HG03196 (cell line): Measurements from ENCODE around the gene TTLL11.

Experiments used
- ATAC-seq: cut with Tn5 transposase; IDR thresholded peaks from one replicate; pipeline ENCODE4 v1.9.1; 2021; ENCODE audit not compliant: unreplicated experiment

The TTLL11 gene

DNA sequence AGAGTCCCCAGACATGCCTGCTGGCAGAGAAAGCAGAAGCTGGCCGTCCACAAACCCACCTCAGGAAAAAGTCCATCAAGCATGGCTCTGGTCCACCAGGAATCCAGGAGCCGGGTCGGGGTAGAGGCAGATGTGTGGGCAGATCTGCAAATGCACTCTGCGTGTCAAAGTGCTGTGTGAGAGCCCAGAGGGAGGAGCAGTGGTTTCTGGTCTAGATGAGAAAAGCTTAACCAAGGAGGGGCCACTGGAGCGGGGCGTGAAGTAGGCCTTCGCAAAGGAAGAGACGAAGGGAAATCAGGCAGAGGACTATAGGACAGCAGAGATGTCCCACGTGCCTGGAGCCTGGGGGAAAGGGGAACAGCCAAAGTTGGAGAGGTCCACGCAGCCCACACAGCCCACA lies 40.0 kb downstream of the TTLL11 start:
- ATAC-seq: no peak

DNA sequence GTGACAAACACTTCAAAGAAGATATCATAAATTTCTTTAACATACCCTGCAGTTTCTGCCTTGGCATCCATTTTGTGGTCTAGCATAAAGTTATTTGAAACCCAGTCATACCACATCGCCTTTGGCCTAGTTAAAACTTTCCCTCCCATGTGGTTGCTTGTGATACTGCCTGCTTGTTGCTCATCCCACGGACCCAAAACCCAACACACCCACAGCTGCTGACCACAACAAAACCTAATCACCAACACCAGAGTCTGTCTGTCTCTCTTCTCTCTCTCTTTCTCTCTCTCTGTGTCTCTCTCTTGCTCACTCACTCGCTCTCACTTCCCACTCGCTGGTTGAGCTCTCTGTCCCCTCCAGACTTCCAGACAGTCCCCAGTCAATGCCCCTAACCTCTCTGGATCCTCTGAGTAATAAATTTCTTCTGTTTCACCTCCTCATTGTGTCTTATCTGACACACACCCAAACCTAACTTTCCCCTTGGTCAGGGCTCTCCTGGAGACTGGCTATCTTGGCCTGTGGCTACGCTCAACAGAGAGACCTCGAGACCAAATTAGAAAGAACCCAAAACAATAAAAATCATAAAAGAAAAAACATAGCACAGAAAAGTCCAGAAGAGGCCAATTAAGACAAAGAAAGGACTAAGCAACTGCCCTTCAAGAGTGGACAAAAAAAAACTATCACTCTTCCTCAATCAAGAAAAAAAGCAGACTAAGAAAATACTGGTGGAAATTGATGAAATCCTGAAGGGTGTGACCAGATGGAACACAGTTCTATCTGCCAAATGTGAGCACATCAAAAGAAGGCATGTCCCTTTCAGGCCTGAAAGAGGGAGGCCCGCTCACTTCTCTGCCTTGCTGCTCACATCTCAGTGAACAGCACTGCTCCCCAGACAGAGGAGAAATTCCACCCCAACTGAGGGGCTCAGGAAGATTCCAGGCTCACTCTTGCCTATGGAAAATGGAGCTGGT lies 41.5 kb downstream of the TTLL11 start:
- no peak for ATAC-seq

DNA sequence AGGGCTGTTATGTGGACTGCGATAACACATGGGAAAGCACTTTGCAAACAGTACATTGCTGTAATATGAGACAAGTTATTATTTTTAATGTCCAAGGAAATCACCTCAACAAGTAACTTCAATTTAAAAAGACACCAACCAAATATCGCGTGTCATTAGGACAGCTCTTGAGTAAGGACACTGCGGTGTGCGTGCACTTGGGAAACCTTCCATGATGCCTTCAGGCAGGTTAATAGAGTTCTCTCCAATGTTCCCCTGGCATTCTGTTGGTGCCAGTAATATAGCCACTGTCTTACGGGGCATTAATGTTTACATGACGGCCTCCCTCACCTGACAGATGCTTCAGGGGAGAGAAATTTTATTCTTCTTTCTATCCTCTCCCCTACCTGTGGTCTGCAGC lies 42.9 kb downstream of the TTLL11 start:
- ATAC-seq: no peak

DNA sequence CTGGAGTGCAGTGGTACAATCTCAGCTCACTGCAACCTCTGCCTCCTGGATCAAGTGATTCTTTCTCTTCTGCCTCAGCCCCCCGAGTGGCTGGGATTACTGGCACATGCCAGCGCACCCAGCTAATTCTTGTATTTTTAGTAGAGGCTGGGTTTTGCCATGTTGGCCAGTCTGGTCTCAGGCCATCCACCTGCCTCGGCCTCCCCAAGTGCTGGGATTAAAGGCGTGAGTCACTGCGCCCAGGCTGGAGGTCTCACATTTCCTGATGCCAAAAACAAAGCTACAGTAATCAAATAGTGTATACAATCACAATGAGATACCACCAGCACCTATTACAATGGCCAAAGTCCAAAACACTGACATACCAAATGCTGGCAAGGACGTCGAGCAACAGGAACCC lies 51.1 kb downstream of the TTLL11 start:
- no peak for ATAC-seq

DNA sequence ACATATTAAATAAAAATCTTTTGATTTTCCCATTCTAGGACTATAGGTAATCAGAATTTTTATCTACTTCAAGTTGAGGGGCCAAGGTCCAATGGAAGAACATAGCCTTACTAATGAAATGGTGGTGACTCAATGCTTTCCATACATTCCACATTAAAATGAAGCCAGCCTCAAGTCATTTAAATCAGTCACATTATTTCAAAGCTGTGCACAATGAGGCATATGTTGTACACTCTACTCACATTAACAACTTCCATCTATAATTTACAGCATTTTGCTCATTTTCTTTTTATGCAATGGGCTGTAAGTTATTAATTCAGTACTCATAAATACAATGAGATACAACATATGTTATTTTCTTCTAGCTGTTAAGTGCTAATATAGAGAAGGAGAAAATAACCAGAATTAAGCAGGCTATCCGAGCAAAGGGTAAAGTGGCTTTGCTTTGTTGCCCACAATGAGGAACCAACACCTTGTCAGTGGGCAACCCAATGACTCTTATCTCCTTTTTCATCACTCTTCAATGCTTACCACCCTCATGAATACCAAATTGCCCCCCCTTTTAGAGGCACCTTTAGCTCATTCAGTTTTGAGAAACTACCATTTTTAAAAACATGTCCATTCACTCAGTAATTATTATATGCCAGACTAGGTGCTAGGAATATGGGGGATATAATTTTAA lies 52.4 kb downstream of the TTLL11 start:
- no peak for ATAC-seq

DNA sequence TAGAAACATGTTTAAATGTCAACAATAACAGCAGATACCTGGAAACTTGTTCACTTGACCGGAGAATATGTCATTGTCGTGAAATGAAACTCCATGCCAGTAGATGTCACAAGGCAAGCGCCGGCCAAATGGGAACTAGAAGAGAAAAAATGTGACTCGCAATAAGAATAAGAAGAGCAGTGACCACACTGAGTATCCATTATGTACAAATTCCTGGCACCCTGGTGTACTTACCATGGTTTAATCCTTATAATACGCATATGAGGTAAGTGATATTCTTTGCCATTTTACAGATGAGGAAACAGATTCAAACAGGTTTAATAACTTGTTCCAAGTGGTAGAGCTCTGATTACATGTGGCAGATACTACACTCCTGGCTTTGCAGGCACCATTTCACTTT lies 53.9 kb downstream of the TTLL11 start:
- ATAC-seq: no peak

DNA sequence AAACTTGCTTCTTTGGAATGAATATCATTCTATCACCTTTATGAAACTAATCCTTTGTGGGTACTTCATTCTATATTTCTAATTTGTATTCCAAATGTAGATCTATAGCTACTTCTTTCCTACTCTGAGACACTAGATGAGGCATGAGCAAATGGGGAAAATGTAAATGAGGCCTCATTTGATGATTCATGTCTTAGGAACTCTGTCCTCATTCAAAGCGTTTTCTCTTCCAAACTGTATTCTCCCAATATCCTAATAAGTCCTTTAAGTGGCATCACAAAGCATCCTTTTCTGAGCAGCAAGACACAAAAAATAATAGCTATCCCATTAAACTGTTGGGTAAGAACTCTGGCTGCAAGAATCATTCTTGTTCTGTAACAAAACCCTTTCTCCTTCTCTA lies 56.1 kb downstream of the TTLL11 start:
- no peak for ATAC-seq

DNA sequence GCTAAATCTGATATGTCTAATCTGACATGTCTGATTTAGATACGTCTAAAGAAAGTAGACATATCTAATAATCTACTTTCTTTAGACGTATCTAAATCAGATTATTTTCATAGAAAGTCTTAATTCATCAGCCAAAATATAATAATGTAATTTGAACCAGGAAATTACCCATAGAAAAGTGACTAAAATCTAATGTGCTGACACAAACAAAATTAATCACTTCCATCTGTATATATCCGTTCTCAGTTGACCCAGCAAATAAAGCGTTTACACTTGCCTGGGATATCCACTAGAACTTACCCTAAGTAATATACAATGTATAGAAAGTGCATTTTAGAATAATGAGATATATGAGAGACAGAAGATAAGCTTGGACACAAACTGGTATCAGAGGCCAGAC lies 56.7 kb downstream of the TTLL11 start:
- no peak for ATAC-seq

DNA sequence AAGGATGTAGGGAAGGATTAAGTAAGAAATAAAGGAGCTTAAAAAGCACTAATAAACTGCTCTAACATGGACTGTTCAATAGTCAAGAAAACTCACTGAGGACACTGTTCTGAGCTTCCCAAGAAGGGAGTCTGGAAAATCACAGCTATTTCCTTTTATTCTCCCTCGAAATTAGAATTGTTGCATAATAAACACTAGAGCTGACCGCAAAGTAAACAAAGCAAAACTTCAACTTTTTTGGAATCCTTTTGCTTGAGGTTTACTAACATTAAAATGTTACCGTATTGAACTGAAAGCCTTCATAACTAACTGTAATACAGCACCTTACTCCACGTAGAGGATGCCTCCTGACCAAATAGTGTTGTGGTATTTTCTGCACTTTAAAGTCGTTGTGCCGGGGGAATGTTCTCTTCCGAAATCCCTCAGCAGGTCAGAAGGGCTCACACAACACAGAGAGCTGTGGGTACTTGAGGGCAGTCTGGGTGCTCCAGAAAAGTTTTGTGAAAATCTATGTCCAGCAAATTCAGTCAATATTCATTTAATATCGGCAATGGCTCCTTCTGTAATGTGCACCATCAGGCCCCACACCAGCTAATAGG lies 59.2 kb downstream of the TTLL11 start:
- ATAC-seq: no peak

DNA sequence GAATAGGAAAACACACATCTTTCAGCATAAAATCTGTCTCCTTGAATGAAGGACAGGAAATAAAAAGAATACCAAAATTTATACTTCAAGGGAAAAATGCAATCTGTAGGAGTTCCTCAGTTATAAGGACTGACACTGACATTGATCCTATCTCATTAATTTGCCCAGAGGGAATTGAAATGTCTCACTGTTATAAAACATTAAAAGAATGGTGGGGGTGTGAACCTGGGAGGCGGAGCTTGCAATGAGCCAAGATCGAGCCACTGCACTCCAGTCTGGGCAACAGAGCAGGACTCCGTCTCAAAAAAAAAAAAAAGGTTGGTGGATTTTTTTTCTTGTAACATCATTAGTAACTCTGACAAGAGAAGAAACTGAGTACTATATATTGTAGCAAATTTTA lies 60.8 kb downstream of the TTLL11 start:
- ATAC-seq: no peak

DNA sequence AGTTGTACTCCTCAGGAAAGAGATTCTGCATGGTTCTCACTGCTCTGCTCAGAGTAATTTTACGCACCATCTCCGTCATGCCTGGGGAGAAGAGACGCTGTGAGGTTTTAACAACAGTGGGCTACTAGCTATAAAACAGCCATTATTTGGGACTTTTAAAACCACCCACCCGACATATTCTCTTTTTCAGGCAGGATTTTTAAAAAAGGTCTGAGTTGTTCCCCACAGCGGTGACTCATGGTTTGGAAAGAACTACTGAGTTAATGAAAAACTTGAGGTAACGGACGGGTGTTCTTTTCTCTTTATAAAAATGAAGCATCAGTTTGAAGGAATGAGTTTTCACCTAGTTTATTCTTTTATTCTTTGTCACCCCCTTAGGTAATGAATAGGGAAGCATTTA lies 61.3 kb downstream of the TTLL11 start:
- no peak for ATAC-seq

DNA sequence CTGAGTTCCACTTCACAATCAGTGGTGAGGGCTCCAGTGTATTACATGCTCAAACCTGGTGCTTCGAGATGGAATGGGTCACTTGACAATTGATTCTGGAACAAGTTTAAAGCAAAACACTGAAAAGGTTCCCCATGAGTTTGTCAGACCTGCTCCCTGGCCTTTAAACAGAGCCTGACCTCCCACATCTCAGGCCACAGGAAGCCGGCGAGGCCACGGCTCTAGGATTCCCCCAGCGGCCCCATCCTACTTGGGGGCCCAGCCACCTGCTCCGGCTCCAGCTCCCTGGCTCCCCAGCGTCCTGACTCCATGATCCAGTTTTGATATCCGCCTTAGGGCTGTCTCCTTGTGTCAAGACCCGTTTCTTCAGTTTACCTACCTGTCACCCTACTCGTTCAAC lies 62.0 kb downstream of the TTLL11 start:
- no peak for ATAC-seq

DNA sequence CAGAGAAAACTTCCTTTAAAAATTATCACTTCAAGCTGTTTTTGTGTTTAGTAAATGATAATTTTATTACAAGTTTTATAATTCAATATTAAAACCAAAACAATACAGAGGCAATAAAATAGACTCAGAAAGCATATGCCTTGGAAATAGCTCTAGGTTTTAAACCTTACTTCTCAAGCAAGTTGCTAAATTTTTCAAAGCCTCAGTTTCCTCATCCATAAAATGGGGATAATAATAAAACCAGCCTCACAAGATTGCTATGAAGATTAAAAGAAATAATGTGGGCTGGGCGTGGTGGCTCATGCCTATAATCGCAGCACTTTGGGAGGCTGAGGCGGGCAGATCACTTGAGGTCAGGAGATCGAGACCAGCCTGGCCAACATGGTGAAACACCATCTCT lies 62.8 kb downstream of the TTLL11 start:
- ATAC-seq: no peak

DNA sequence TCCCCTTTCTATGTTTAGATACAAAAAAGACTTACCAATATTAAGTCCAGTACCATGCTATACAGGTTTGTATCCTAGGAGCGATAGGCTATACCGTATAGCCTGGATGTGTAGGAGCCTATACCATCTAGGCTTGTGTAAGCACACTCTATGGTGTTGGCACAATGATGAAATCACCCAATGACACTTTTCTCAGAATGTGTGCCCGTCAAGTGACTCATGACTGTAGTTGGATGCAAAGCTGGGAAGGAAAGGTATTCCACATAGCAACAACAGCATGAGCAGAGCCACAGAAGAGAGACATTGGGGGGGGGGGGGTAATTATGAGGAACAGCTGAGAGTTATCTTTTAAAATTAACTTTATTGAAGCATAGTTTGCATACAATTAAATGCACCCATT lies 63.2 kb downstream of the TTLL11 start:
- ATAC-seq: no peak

DNA sequence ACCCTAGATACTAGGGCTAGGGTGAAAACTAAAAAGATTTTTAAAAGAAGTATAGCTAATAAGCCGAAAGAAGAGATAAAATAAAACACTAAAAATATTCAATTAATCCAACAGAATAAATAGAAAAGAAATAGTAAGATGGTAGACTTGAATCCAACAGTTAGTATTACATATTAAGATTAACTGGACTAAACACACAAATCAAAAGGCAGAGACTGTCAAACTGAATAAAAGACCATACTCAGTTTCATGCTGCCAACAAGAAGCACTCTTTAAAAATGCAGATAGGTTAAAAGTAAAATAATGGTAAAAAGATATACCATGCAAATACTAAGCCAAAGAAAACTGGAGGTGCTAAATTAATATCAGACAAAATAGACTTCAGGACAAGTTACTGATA lies 65.0 kb downstream of the TTLL11 start:
- no peak for ATAC-seq

DNA sequence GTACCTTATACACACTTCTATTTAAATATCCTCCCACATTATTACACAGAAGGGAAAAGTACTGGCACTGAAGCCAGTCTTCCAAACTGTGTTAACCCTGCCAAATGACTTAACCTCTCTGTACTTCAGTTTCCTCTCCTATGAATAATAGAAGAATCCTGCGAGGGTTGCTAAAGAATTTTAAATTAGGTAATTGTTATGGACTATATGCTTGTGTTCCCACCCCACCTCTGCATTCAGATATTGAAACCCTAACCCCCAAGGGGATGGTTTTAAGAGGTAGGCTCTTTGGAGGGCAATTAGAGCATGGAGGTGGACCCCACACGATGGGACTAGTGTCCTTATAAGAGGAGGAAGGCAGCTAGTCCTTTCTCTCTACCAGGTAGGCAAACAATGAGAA lies 72.7 kb downstream of the TTLL11 start:
- ATAC-seq: no peak

DNA sequence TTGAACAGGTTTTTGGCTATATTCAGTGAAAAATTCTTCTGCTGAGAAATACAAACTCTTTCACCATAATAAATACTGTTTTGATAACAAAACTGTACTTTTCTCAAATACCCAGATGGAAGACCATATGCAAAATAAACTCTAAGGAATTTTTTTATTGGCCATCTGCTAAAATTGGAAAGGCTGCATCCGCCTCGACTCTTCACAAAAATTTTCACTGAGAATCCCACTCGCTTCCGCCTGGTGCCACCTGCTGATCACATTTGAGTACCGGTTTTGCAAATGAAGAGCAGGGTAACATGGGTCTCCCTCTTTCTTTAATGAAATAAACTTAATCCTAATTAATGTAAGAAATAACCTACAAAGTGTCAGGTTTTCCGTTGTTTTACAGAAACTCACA lies 76.4 kb downstream of the TTLL11 start:
- no peak for ATAC-seq

DNA sequence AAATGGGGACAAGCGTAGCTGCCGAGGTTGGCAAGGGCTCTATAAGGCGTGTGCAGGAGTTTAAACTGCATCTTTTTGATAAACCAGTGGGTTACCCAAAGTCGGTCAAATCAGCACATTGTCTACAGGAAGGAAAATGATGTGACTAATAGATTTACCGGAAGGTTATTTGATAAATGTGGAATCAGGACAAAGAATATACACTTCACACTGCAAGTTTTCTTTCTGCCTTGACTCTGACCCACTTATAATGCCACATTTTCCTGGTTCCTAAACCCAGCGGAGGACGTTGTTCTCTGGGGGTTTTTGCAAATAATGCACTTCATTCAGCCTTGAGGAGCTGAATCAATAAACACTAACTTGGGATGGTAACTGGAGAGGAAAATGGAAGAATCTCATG lies 76.8 kb downstream of the TTLL11 start:
- no peak for ATAC-seq

DNA sequence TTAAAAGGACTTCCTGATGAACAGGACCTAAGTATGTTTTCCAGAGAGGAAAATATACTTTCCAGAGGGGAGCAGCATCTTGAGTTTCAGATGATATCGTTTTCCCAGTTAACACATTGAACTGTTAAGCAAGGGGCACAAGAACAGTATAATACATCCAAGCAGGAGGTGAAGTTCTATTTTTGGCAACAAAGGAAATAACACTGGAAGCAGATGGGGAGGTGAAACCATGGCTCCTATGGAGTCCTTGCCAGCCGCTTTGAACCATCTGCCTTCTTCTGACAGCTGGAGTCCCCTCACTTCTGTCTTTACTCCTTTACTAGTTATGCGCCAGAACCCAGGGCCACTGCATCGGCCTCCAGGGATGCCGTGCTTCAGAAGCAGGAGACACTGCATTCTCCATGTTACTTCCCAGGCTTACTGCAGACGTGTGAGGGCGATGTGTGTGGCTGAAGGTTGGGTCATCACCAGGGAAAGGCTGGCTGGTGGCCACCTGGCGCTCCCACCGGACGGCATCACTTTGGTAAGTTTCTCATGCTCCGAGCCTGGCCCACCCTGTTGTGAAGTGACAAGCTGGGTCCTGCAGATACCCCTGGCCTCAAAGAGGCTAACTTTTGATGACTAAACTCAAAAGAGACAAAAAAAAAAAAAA lies 77.8 kb downstream of the TTLL11 start:
- ATAC-seq: no peak

DNA sequence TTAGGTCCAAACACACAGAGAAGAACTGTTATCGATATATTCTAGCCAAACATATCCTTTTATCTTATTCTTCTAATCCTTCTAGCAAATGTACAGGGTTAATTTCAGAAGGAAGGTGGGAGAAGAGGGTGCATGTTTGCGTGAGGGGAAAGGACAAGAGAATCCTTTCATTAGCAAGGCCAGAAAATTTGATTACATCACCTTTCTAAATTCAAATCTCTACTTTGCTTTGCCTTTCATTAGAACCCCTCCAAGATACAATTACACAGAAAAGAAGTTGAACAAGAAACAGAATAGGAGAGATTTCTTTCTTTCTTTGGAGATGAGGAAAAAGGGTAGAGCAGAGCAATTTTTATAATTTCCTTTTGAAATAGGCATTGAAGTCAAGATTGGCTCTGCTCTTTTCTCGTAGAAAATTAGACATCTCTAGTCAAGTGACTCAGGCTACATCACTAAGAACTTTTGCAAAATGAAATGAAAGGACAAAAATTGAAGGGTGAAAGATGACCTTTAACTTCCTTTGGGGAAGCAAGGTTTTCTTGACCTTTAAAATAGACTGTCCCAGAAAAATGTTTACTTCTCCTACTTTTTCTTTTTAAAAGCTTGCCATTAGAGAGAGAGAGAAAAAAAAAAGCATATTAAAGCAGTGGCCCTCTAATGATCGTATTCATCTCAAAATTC lies 81.2 kb downstream of the TTLL11 start:
- no peak for ATAC-seq

DNA sequence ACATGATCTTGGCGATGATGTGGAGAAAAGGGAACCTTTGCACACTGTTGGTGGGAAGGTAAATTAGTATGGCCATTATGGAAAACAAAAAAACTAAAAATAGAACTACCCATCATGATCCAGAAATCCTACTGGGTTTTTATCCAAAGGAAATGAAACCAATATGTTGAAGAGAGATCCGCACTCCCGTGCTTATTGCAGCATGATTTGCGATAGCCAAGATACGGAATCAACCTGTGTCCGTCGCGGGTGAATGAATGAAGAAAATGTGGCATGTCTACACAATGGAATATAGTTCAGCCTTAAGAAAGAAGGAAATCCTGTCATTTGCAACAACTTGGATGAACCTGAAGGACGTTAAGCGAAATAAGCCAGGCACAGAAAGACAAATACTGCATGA lies 84.5 kb downstream of the TTLL11 start:
- ATAC-seq: no peak
